Stomach (tissue), 4 donors: ENCODE results near the gene TAS1R3.

Experiments used
- CTCF ChIP-seq, 7 experiments: fragments of 450-650 bp in 4 of 7; fragments of 200-600 bp in 3 of 7; sonication (generic) in 3 of 7; IDR thresholded peaks; one replicate each; pipeline ENCODE4 v1.5.1; 2016 to 2019; ENCODE audit warnings: antibody characterized with exemption in 7 of 7, control low read depth in 2 of 7, mild to moderate bottlenecking in 1 of 7
- POLR2AphosphoS5 ChIP-seq, 3 donors: sonication (generic); formaldehyde crosslinking; IDR thresholded peaks; one replicate each; pipeline ENCODE4 v1.6.1; 2016; ENCODE audit warnings: antibody characterized with exemption in 3 of 3

- no peak for TF ChIP-seq POLR2AphosphoS5 (IDR thresholded peaks at IDR 0.05)
- no peak for TF ChIP-seq CTCF (IDR thresholded peaks at IDR 0.05)
Observed at GRCh38 chr1:1356166-1356795, 25.2 kb downstream of the TAS1R3 start.
